Cardiac muscle cell (in vitro differentiated cells and primary cell): ENCODE measurements around the gene TMEM178A. TPM values are rescaled to one million over a fixed set of nuclear protein-coding genes. Genes with fewer than 3 reads are reported as not detected.

ENCODE experiments used
- DNase-seq, 2 donors: peaks; one replicate each; pipeline versions ENCODE4 v3.0.0 to v3.0.0-alpha.2; 2010 to 2017; ENCODE audit warnings: low read depth in 1 of 2, low spot score in 1 of 2
- H3K27ac ChIP-seq: fragments of 200-600 bp; sonication (generic); 2 replicates; pipeline ENCODE4 v1.5.1; 2016
- H3K27me3 ChIP-seq: fragments of 200-600 bp; sonication (generic); 2 replicates; pipeline ENCODE4 v1.6.0; 2016; ENCODE audit warnings: control low read depth
- H3K36me3 ChIP-seq: fragments of 200-600 bp; sonication (generic); 2 replicates; pipeline ENCODE4 v1.5.1; 2016; ENCODE audit warnings: control low read depth
- H3K4me1 ChIP-seq: fragments of 200-600 bp; sonication (generic); 2 replicates; pipeline ENCODE4 v1.8.1; 2017; ENCODE audit warnings: low read depth, mild to moderate bottlenecking, mixed run types
- H3K4me3 ChIP-seq: fragments of 200-600 bp; sonication (generic); 2 replicates; pipeline ENCODE4 v1.5.1; 2016; ENCODE audit warnings: mild to moderate bottlenecking
- H3K9me3 ChIP-seq: fragments of 200-600 bp; sonication (generic); 2 replicates; pipeline ENCODE4 v1.5.1; 2017; ENCODE audit warnings: low read depth, mild to moderate bottlenecking, control low read depth
- polyA plus RNA-seq: library from polyadenylated mRNA; unstranded; fragments of >200 nt; fragmentation: Nextera tagmentation; extraction: Ambion mirVana; gene quantifications from 2 replicates; pipeline ENCODE4 v1.2.1, GENCODE V29; 2016
- total RNA-seq: library from RNA; depleted of rRNA; stranded (reverse); fragments of >200 nt; gene quantifications from 2 replicates; pipeline ENCODE4 v1.2.3, GENCODE V29; 2016
- TF ChIP-seq, protein P1 (sequence below): IDR thresholded peaks from 2 replicates; pipeline ENCODE4 v1.5.1; 2012; ENCODE audit warnings: low read depth, mild to moderate bottlenecking, low read length

The TMEM178A gene
- 21.3 and 22.5 TPM in 2 replicates for total RNA-seq
- polyA plus RNA-seq: 13.4 and 17.9 TPM in 2 replicates

DNA sequence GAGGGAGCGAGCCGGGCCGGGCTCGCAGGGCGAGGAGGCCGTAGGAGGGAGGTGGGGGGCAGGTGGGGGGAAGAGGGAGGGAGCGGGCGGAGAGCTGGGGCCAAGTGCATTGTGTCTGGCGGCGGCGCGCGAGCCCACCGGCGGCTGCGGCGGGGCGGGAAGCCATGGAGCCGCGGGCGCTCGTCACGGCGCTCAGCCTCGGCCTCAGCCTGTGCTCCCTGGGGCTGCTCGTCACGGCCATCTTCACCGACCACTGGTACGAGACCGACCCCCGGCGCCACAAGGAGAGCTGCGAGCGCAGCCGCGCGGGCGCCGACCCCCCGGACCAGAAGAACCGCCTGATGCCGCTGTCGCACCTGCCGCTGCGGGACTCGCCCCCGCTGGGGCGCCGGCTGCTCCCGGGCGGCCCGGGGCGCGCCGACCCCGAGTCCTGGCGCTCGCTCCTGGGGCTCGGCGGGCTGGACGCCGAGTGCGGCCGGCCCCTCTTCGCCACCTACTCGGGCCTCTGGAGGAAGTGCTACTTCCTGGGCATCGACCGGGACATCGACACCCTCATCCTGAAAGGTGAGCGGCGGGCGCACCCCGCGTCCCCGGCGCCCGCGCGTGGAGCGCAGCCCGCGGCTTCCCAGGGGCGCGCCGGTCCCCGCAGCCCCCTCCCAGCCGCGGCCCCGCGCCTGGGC is at the start of gene TMEM178A:
Gene TMEM178A, plus strand, starts transcription at position 107 of the 680 bp plus-strand sequence. Its CDS starts 58 bp downstream, at position 165.
- H3K27me3 ChIP-seq: peaks cover 30% of the 10 kb centered on the region
- TF ChIP-seq, protein P1, sequence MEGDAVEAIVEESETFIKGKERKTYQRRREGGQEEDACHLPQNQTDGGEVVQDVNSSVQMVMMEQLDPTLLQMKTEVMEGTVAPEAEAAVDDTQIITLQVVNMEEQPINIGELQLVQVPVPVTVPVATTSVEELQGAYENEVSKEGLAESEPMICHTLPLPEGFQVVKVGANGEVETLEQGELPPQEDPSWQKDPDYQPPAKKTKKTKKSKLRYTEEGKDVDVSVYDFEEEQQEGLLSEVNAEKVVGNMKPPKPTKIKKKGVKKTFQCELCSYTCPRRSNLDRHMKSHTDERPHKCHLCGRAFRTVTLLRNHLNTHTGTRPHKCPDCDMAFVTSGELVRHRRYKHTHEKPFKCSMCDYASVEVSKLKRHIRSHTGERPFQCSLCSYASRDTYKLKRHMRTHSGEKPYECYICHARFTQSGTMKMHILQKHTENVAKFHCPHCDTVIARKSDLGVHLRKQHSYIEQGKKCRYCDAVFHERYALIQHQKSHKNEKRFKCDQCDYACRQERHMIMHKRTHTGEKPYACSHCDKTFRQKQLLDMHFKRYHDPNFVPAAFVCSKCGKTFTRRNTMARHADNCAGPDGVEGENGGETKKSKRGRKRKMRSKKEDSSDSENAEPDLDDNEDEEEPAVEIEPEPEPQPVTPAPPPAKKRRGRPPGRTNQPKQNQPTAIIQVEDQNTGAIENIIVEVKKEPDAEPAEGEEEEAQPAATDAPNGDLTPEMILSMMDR: no peak
- H3K9me3 ChIP-seq: no peaks in the 10 kb centered on the region
- peak; percentile 10 to 57 for DNase-seq
- H3K4me3 ChIP-seq: peak within 1 kb of the TSS; percentile 82
- H3K4me1 ChIP-seq: peaks cover 22% of the 10 kb centered on the region
- no peaks in the 10 kb centered on the region for H3K36me3 ChIP-seq
- H3K27ac ChIP-seq: no peak within 1 kb of the TSS

DNA sequence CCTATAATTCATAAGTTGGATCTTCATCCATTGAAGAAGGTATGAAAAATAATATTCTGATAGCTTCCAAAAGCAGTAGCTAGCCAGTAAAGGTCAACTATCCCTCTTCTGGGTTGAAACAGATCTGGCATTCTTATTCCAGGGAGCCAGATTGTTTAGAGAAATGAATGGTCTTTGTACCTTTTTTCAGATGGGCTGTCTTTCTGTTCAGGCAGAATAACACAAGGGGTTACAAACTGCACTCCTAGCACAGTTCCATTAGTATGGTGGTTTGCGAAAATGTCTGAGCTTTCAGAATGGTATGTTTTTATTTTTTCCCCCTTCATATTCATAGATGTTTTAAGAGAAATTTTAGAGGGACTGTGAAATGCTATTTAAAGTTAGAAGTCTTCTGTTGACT is 47.5 kb upstream of the TMEM178A start:
- Histone ChIP-seq H3K36me3 (no peaks in the 10 kb centered on the region), H3K4me3 (no peak overlapping the region), H3K4me1 (peaks cover 8% of the 10 kb centered on the region), H3K9me3 (no peaks in the 10 kb centered on the region), H3K27ac (no peak overlapping the region), H3K27me3 (no peaks in the 10 kb centered on the region)
- TF ChIP-seq, protein P1: no peak
- DNase-seq: no peak

DNA sequence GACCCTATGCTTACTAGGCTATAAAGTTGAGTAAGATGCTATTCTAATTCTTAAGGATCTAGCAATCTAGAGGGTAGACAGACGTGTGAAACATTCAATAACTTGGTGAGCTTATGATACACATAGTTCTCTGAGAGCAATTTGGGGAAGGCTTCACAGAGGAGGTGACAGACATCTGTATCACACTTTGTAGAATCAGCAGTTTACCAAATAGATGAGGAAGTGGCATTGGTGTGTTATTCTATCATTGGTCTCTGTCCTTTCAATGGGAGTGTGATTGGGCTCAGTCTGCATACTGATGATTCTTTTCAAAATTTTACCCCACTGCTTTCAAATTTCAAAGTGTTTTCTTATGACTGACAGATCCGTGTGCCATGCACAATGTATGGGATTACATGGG is 47.0 kb upstream of the TMEM178A start:
- no peaks in the 10 kb centered on the region for H3K9me3 ChIP-seq
- H3K27me3 ChIP-seq: no peaks in the 10 kb centered on the region
- H3K36me3 ChIP-seq: no peaks in the 10 kb centered on the region
- no peak overlapping the region for H3K4me3 ChIP-seq
- no peak for DNase-seq
- TF ChIP-seq, protein P1: no peak
- H3K27ac ChIP-seq: no peak overlapping the region
- peaks cover 8% of the 10 kb centered on the region for H3K4me1 ChIP-seq

DNA sequence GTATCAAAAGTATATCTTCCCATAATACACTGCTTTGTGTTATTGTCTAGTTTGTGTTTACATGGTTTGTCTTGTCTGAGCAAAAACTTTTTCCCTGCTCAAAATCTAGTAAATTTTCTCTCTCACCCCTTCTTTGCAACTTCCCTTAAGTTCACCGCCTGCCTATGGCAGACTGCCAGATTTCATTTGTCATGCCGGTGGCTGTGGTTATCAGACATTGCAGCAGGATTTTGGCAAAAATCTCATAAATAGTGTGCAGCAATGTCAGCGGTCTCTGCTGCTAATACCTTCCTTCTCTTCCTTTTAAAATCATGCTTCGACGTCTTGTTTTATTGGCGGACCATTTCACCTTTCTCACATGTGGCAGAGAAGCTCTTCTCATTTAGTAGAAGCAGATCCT is 45.6 kb upstream of the TMEM178A start:
- no peaks in the 10 kb centered on the region for H3K36me3 ChIP-seq
- DNase-seq: peak in 1 of 2 donors; percentile 96
- TF ChIP-seq, protein P1: no peak

GRCh38 chr2:39621596-39621995 is 44.1 kb upstream of the TMEM178A start:
- Histone ChIP-seq H3K9me3 (no peaks in the 10 kb centered on the region), H3K4me3 (no peak overlapping the region)

More for the DNA sequence above, 45.6 kb upstream of the TMEM178A start:
- Histone ChIP-seq H3K4me1 (peaks cover 8% of the 10 kb centered on the region), H3K9me3 (no peaks in the 10 kb centered on the region), H3K27ac (no peak overlapping the region), H3K4me3 (no peak overlapping the region), H3K27me3 (no peaks in the 10 kb centered on the region)

More at GRCh38 chr2:39621596-39621995, 44.1 kb upstream of the TMEM178A start:
- Histone ChIP-seq H3K4me1 (peaks cover 8% of the 10 kb centered on the region), H3K27me3 (no peaks in the 10 kb centered on the region), H3K36me3 (no peaks in the 10 kb centered on the region), H3K27ac (no peak overlapping the region)
- no peak for DNase-seq
- TF ChIP-seq, protein P1: no peak
